Activated B cell treated with CpG ODN at 0.5 μM for 24 hours (primary cell): ENCODE results near the gene BARX2. TPM values are rescaled to one million over a fixed set of nuclear protein-coding genes. Genes with fewer than 3 reads are reported as not detected.

Experiments used
- ATAC-seq: fragments of 200-7000 bp; cut with Tn5 transposase; one replicate; pipeline ENCODE4 v1.10.0; 2021; ENCODE audit warnings: low read depth, mild to moderate bottlenecking, moderate library complexity
- CTCF ChIA-PET: fragments of 350-600 bp; sonication (Branson Sonifier 250); formaldehyde crosslinking; loops from one replicate; lab custom pipeline; 2021; ENCODE audit warnings: antibody characterized with exemption; lab: Charles Lee
- POLR2A ChIA-PET: fragments of 350-600 bp; sonication (Branson Sonifier 250); formaldehyde crosslinking; loops from one replicate; lab custom pipeline; 2021; ENCODE audit warnings: antibody characterized with exemption; lab: Charles Lee
- DNase-seq: peaks from one replicate; pipeline ENCODE4 v3.0.0; 2022
- H3K27ac Mint-ChIP-seq: one replicate; pipeline ENCODE4 v1.8.0; 2020; ENCODE audit warnings: mixed read lengths
- H3K27me3 Mint-ChIP-seq: one replicate; pipeline ENCODE4 v1.8.0; 2021; ENCODE audit warnings: mixed read lengths
- H3K36me3 Mint-ChIP-seq: one replicate; pipeline ENCODE4 v1.8.0; 2021; ENCODE audit warnings: low read depth, mixed read lengths
- H3K4me1 Mint-ChIP-seq: one replicate; pipeline ENCODE4 v1.8.0; 2021; ENCODE audit warnings: mixed read lengths
- H3K4me3 Mint-ChIP-seq: one replicate; pipeline ENCODE4 v1.8.0; 2020; ENCODE audit warnings: mild to moderate bottlenecking, mixed read lengths
- H3K9me3 Mint-ChIP-seq: one replicate; pipeline ENCODE4 v1.8.0; 2020; ENCODE audit warnings: mixed read lengths
- intact Hi-C: fragments of 100-400 bp; cut with micrococcal nuclease; formaldehyde crosslinking; loops from one replicate; pipeline ENCODE4 v1.15.1; 2024
- total RNA-seq: library from RNA; stranded (reverse); gene quantifications from 2 replicates; pipeline ENCODE4 v1.2.3, GENCODE V29; 2022
- TF ChIP-seq, protein P1 (sequence below): fragments of 200-600 bp; IDR thresholded peaks from one replicate; pipeline ENCODE4 v1.8.0; 2022; ENCODE audit warnings: antibody characterized with exemption, mild to moderate bottlenecking

Gene BARX2
- total RNA-seq, 1 donor from 2014 or later: not detected

DNA sequence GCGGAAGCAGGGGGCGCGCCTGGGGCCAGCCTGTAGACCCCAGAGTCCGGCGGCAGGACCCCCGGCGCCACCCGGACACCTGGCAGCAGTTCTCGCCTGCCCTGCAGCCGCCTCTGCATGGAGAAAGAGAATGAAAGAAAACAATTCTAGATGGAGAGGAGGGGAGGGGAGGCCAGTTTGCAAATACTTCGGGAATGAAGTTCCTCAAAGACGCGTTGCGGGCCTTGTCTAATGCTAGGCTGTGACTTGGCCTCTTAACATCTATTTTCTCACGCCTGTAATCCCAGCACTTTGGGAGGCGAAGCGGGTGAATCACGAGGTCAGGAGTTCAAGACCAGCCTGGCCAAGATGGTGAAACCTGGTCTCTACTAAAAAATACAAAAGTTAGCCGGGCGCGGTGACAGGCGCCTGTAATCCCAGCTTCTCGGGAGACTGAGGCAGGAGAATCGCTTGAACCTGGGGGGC is 2.1 kb upstream of the BARX2 start:
- DNase-seq (no peak), ATAC-seq (no peak)
- Mint-ChIP-seq H3K9me3 (no peaks in the 10 kb centered on the region), H3K27me3 (peaks cover 77% of the 10 kb centered on the region), H3K4me3 (no peak overlapping the region), H3K27ac (no peak overlapping the region), H3K36me3 (no peaks in the 10 kb centered on the region), H3K4me1 (peaks cover 29% of the 10 kb centered on the region)
- TF ChIP-seq, protein P1, sequence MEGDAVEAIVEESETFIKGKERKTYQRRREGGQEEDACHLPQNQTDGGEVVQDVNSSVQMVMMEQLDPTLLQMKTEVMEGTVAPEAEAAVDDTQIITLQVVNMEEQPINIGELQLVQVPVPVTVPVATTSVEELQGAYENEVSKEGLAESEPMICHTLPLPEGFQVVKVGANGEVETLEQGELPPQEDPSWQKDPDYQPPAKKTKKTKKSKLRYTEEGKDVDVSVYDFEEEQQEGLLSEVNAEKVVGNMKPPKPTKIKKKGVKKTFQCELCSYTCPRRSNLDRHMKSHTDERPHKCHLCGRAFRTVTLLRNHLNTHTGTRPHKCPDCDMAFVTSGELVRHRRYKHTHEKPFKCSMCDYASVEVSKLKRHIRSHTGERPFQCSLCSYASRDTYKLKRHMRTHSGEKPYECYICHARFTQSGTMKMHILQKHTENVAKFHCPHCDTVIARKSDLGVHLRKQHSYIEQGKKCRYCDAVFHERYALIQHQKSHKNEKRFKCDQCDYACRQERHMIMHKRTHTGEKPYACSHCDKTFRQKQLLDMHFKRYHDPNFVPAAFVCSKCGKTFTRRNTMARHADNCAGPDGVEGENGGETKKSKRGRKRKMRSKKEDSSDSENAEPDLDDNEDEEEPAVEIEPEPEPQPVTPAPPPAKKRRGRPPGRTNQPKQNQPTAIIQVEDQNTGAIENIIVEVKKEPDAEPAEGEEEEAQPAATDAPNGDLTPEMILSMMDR: no peak
- POLR2A ChIA-PET: no interaction called here
- CTCF ChIA-PET: no interaction called here
- intact Hi-C loops: no loop called here

DNA sequence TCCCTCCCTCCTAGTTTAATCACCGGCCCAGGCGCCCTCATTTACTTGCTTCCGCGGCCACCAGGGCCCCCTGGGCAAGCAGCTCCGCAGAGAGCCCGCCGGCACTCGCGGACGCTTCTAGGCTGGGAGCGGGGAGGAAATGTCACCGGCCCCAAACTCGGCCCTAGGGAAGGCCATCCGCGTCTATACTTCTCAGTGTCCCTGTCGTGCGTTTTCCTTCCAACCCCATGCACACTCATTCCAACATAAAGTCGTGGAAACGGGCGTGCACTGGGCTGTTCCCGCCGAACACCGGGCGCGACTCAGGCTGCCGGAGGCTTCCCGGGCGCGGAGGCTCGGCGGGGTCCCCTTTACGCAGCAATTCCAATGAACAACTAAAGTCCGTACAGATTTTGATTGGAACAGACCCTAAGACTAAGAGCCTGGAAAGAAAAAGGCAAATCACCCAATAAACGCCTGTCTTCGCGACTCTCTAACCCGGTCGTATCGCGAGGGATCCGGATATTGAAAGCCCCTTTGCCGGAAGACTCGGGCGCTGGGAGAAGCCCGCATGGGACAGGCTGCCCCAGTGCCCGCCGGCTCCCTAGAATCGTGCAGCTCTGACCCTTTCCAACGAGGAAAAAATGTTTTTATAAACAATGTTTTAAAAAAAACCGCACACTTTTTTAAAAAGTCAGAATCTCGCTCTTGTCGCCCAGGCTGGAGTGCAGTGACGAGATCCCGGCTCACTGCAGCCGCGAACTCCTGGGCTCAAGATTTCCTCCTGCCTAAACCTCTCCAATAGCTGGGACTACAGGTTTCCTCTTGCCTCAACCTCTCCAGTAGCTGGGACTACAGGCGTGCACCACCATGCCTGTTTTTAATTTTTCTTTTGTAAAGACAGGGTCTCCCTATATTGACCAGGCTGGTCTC is 1.3 kb upstream of the BARX2 start:
- TF ChIP-seq, protein P1: no peak
- H3K4me3 Mint-ChIP-seq: peak overlapping the region; percentile 46
- ATAC-seq: no peak
- intact Hi-C loops: no loop called here
- peaks cover 71% of the 10 kb centered on the region for H3K27me3 Mint-ChIP-seq
- H3K4me1 Mint-ChIP-seq: peaks cover 29% of the 10 kb centered on the region
- no peak overlapping the region for H3K27ac Mint-ChIP-seq
- no peak for DNase-seq
- CTCF ChIA-PET: no interaction called here
- POLR2A ChIA-PET: no interaction called here
- H3K9me3 Mint-ChIP-seq: no peaks in the 10 kb centered on the region
- H3K36me3 Mint-ChIP-seq: no peaks in the 10 kb centered on the region

DNA sequence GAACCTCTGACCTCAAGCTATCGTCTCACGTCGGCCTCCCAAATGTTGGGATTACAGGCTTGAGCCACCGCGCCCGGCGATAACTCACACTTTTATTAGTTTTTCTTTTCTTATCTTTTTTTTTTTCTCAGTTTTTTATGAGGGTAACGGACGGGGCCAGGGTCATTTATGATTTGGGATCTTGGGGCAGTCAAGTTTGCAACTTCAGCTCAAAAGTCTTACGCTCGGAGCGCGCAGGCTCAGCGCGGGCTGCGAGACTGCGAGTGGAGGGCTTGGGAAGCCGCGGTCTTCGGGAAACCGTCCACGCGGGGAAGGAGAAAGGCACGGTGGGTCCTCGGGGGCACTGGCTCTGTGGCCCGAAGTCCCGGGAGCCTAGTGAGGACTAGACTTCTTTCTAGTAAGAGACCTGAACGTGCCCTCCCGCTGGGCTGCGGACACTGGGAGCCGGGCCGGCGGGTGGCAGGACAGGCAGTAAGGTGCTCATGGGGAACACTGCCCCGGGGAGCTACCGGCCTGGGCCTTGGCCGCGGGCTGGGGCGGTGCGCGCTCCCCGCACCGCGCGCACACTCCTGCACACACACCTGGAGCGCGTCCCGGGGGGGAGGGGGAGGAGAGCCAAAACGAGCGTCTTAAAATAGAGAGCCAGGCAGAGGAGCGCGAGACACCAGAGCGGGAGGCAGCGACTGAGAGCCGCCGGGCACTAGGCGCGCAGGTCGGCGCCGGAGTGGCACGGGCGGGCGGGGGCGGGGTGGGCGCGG is 476 bp upstream of the BARX2 start:
- Mint-ChIP-seq H3K4me3 (peak overlapping the region; percentile 11), H3K27ac (no peak overlapping the region)

DNA sequence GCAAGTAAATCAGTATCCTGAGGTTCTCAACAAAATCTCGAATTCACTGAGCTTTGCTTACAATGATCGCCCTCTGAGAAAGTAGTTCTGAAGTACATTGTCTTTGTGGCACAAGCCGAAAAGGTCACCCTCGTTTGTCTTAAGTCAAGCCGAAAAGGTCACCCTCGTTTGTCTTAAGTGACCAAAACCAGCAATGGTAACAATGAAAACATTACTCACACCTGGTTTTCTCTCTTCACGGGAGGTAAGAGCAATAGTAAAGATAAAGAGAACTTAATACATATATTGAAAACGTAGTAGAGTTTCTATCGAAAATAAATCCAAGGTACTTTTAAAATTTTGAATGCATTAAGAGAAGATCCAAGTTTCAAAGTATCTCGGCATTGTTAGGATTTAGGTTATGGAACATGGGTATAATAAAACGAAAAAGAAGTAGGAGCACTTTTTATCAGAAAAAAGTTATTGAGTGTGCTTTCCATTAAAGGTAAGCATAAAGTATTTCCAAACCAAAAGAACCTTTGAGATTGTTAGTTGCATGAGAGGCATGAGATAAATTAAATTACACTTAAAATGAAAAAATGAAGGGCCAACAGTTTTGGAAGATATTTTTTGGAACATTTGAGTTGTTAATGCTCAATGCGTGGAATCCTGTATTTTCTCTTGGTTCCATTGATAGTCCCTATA is 1.2 kb downstream of the BARX2 start:
- H3K9me3 Mint-ChIP-seq: no peaks in the 10 kb centered on the region

More for the DNA sequence above, 476 bp upstream of the BARX2 start:
- intact Hi-C loops: no loop called here
- ChIA-PET POLR2A (no interaction called here), CTCF (no interaction called here)
- no peaks in the 10 kb centered on the region for H3K9me3 Mint-ChIP-seq
- H3K4me1 Mint-ChIP-seq: peaks cover 29% of the 10 kb centered on the region
- DNase-seq (no peak), ATAC-seq (no peak)
- peaks cover 66% of the 10 kb centered on the region for H3K27me3 Mint-ChIP-seq
- H3K36me3 Mint-ChIP-seq: no peaks in the 10 kb centered on the region
- TF ChIP-seq, protein P1: no peak

More for the DNA sequence above, 1.2 kb downstream of the BARX2 start:
- Mint-ChIP-seq H3K27me3 (peaks cover 61% of the 10 kb centered on the region), H3K4me3 (no peak overlapping the region), H3K36me3 (no peaks in the 10 kb centered on the region), H3K27ac (no peak overlapping the region), H3K4me1 (peaks cover 29% of the 10 kb centered on the region)
- TF ChIP-seq, protein P1: no peak
- CTCF ChIA-PET: no interaction called here
- ATAC-seq (no peak), DNase-seq (no peak)
- POLR2A ChIA-PET: no interaction called here
- intact Hi-C loops: no loop called here
